ENCODE data around the gene EVI5. TPM values are rescaled to one million over a fixed set of nuclear protein-coding genes. Genes with fewer than 3 reads are reported as not detected.

Gene EVI5
- total RNA-seq, 2 donors from 2014 or later = 45.9 to 48.6 TPM

DNA sequence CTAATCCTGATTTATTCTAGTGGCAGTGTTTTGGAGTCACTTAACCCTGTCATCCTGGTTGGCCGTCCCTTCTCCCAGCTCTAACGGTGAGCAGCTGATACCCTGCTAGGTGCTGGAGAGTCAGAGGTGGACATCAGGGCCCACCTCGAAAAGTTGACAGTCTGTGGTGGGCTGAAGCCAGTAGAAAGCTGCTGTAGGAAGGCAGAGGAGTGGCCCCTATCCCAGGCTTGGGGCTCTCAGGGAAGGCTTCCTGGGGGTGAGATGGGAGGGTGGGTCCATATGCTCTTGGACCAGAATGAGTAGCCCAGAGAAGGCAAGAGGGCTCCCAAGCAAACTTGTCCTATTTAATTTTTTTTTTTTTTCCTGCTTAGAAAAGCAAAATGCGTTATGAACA, 46.5 kb upstream of the EVI5 start:
- Histone ChIP-seq H3K4me3 (peak overlapping the region; percentile 97), H3K36me3 (no peaks in the 10 kb centered on the region), H3K27ac (no peak overlapping the region), H3K9me3 (no peaks in the 10 kb centered on the region), H3K4me1 (ENCODE audit: control insufficient read depth in 1 of 2, low read depth in 2 of 2) (peaks cover 9 to 41% of the 10 kb centered on the region in 2 donors), H3K27me3 (replicated peaks; ENCODE audit: insufficient read depth) (no peaks in the 10 kb centered on the region)
- TF ChIP-seq, protein P1, sequence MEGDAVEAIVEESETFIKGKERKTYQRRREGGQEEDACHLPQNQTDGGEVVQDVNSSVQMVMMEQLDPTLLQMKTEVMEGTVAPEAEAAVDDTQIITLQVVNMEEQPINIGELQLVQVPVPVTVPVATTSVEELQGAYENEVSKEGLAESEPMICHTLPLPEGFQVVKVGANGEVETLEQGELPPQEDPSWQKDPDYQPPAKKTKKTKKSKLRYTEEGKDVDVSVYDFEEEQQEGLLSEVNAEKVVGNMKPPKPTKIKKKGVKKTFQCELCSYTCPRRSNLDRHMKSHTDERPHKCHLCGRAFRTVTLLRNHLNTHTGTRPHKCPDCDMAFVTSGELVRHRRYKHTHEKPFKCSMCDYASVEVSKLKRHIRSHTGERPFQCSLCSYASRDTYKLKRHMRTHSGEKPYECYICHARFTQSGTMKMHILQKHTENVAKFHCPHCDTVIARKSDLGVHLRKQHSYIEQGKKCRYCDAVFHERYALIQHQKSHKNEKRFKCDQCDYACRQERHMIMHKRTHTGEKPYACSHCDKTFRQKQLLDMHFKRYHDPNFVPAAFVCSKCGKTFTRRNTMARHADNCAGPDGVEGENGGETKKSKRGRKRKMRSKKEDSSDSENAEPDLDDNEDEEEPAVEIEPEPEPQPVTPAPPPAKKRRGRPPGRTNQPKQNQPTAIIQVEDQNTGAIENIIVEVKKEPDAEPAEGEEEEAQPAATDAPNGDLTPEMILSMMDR (IDR thresholded peaks at IDR 0.05) = no peak
- ATAC-seq (ENCODE audit: insufficient number of reproducible peaks, low FRiP score, low read depth) = no peak
- no peak for DNase-seq (ENCODE audit: low spot score)

DNA sequence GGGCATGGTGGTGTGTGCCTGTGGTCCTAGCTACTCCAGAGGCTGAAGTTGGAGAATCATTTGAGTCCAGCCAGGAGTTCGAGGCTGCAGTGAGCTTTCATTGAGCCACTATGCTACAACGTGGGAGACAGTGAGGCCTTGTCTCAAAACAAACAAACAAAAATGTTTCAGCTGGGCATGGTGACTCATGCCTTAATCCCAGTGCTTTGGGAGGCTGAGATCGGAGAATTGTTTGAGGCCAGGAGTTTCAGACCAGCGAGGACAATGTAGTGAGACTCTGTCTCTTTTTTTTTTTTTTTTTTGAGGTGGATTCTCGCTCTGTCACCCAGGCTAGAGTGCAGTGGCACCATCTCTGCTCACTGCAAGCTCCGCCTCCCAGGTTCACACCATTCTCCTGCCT, 41.9 kb upstream of the EVI5 start:
- ATAC-seq (ENCODE audit: insufficient number of reproducible peaks, low FRiP score, low read depth) (no peak), DNase-seq (ENCODE audit: low spot score) (no peak)
- Histone ChIP-seq H3K27ac (no peak overlapping the region), H3K4me3 (no peak overlapping the region), H3K36me3 (no peaks in the 10 kb centered on the region), H3K4me1 (ENCODE audit: control insufficient read depth in 1 of 2, low read depth in 2 of 2) (peaks cover 0 to 6% of the 10 kb centered on the region in 2 donors), H3K27me3 (replicated peaks; ENCODE audit: insufficient read depth) (no peaks in the 10 kb centered on the region), H3K9me3 (no peaks in the 10 kb centered on the region)
- TF ChIP-seq, protein P1 (IDR thresholded peaks at IDR 0.05) = no peak

DNA sequence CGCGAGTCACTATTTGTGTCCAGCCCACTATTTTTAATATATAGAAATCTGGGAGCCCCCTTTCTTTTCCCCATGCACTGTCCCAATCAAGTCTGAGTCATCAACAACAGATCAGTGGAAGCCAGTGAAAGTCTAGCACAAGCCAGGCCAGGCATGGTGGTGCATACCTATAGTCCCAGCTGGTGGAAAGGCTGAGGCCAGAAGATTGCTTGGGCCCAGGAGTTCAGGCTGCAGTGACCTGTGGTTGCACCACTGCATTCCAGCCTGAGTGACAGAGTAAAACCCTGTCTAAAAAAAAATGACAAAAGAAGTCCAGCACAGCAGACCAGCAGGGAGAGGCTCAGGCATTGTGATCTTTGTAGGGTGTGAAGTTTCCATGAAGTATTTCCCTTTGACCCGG, 38.0 kb upstream of the EVI5 start:
- Histone ChIP-seq H3K27me3 (replicated peaks; ENCODE audit: insufficient read depth) (no peaks in the 10 kb centered on the region), H3K9me3 (no peaks in the 10 kb centered on the region), H3K4me3 (no peak overlapping the region), H3K27ac (no peak overlapping the region), H3K4me1 (ENCODE audit: control insufficient read depth in 1 of 2, low read depth in 2 of 2) (no peaks in the 10 kb centered on the region), H3K36me3 (no peaks in the 10 kb centered on the region)
- TF ChIP-seq, protein P1 (IDR thresholded peaks at IDR 0.05) = no peak
- DNase-seq (ENCODE audit: low spot score) = no peak
- no peak for ATAC-seq (ENCODE audit: insufficient number of reproducible peaks, low FRiP score, low read depth)

DNA sequence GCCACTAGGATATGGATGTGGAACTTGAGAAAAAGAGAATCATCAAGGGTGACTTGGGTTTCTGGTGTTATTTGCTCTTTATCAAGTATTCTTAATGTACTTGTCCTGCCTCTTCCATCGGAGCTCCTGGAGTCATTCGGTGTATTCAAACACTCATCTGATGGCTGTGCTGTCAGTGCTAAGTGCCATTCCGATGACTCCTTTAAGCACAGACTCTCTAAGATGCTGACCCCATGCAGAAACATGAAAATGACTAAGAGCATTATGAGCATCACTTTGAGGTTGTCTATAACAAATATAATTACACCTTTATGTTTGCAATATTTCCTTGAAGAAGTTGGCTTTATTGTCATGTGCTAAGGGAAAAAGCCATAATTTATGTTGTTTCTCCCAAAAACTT, 35.6 kb upstream of the EVI5 start:
- Histone ChIP-seq H3K4me3 (no peak overlapping the region), H3K27ac (no peak overlapping the region), H3K27me3 (replicated peaks; ENCODE audit: insufficient read depth) (no peaks in the 10 kb centered on the region), H3K36me3 (no peaks in the 10 kb centered on the region), H3K4me1 (ENCODE audit: control insufficient read depth in 1 of 2, low read depth in 2 of 2) (no peaks in the 10 kb centered on the region), H3K9me3 (no peaks in the 10 kb centered on the region)
- TF ChIP-seq, protein P1 (IDR thresholded peaks at IDR 0.05) = no peak
- ATAC-seq (ENCODE audit: insufficient number of reproducible peaks, low FRiP score, low read depth) = no peak
- DNase-seq (ENCODE audit: low spot score) = no peak

DNA sequence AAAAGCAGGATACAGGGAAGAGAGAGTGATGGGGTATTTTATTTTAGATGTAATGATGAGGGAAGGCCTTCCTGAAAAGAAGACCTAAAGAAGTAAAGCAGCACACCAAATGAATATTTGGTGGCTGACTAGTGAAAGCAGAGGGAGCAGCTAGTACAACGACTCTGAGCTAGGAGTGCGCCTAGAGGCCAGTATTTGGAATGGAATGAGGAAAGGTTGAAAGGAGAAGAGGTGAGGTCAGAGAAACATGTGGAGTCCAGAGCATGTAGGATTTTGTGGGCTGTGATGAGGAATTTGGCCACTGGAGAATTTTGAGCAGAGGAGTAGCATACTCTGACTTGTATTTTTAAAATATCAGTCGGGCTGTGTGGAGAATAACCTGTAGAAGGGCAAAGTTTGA, 35.1 kb upstream of the EVI5 start:
- Histone ChIP-seq H3K4me1 (ENCODE audit: control insufficient read depth in 1 of 2, low read depth in 2 of 2) (no peaks in the 10 kb centered on the region), H3K4me3 (no peak overlapping the region), H3K36me3 (no peaks in the 10 kb centered on the region), H3K27me3 (replicated peaks; ENCODE audit: insufficient read depth) (no peaks in the 10 kb centered on the region), H3K9me3 (no peaks in the 10 kb centered on the region), H3K27ac (no peak overlapping the region)
- ATAC-seq (ENCODE audit: insufficient number of reproducible peaks, low FRiP score, low read depth) (no peak), DNase-seq (ENCODE audit: low spot score) (no peak)
- TF ChIP-seq, protein P1 (IDR thresholded peaks at IDR 0.05) = no peak
